H1 (cell line): ENCODE data around the gene MRI1. TPM values are rescaled to one million over a fixed set of nuclear protein-coding genes. Genes with fewer than 3 reads are reported as not detected.

Source experiments
- ATF2 ChIP-seq: IDR thresholded peaks from 2 replicates; pipeline ENCODE4 v1.6.1; 2012; ENCODE audit warnings: low read length, inconsistent platforms
- ATF3 ChIP-seq: IDR thresholded peaks from 2 replicates; pipeline ENCODE4 v1.6.1; 2011; ENCODE audit warnings: low read depth, mild to moderate bottlenecking, low read length; ENCODE audit not compliant: insufficient read depth
- BRCA1 ChIP-seq: IDR thresholded peaks from 2 replicates; pipeline ENCODE4 v1.6.1; 2012; ENCODE audit warnings: low read depth, low read length, improper control_type of control experiment
- CBX8 ChIP-seq: fragments of 300-800, 300-1000 bp; sonication (generic); IDR thresholded peaks from 2 replicates; pipeline ENCODE4 v1.7.1; 2016; ENCODE audit warnings: low read depth, low read length, borderline replicate concordance
- CEBPB ChIP-seq: IDR thresholded peaks from 2 replicates; pipeline ENCODE4 v1.6.1; 2012; ENCODE audit warnings: low read depth, low read length
- CREB1 ChIP-seq: IDR thresholded peaks from 2 replicates; pipeline ENCODE4 v1.6.1; 2012; ENCODE audit warnings: inconsistent platforms
- EGR1 ChIP-seq: IDR thresholded peaks from 2 replicates; pipeline ENCODE4 v1.6.1; 2011; ENCODE audit warnings: low read depth, low read length, borderline replicate concordance
- EP300 ChIP-seq, 2 experiments: IDR thresholded peaks; 1 replicate in 1 of 2; 2 replicates in 1 of 2; pipeline ENCODE4 v1.6.1; 2011 to 2012; ENCODE audit warnings: low read depth in 2 of 2, low read length in 2 of 2, mild to moderate bottlenecking in 2 of 2, borderline replicate concordance in 1 of 2, inconsistent platforms in 1 of 2, moderate library complexity in 1 of 2
- EZH2 ChIP-seq: fragments of 200-600 bp; sonication (generic); IDR thresholded peaks from 2 replicates; pipeline ENCODE4 v1.7.1; 2012; ENCODE audit warnings: low read depth, mild to moderate bottlenecking, moderate library complexity, low read length, inconsistent platforms; ENCODE audit not compliant: severe bottlenecking
- HDAC2 ChIP-seq, 2 experiments: fragments of 300-600 bp in 1 of 2; sonication (generic) in 1 of 2; IDR thresholded peaks; 2 replicates each; pipeline ENCODE4 v1.6.1; 2011 to 2012; ENCODE audit warnings: low read depth in 2 of 2, low read length in 2 of 2, mild to moderate bottlenecking in 2 of 2, moderate library complexity in 2 of 2, borderline replicate concordance in 1 of 2, inconsistent platforms in 1 of 2
- NRF1 ChIP-seq: IDR thresholded peaks from 2 replicates; pipeline ENCODE4 v1.6.1; 2011; ENCODE audit warnings: mild to moderate bottlenecking, low read depth, low read length, improper control_type of control experiment
- RAD21 ChIP-seq, 2 experiments: IDR thresholded peaks in 1 of 2; conservative IDR thresholded peaks in 1 of 2; 2 replicates each; pipeline ENCODE4 v1.6.1; 2011; ENCODE audit warnings: low read depth in 2 of 2, low read length in 2 of 2, improper control_type of control experiment in 1 of 2, inconsistent platforms in 1 of 2, mild to moderate bottlenecking in 1 of 2, moderate library complexity in 1 of 2
- RFX5 ChIP-seq: IDR thresholded peaks from 2 replicates; pipeline ENCODE4 v1.6.1; 2011; ENCODE audit warnings: low read depth, low read length, improper control_type of control experiment, borderline replicate concordance
- RNF2 ChIP-seq: fragments of 200-900, 300-1000 bp; sonication (generic); IDR thresholded peaks from 2 replicates; pipeline ENCODE4 v1.7.1; 2016; ENCODE audit warnings: borderline replicate concordance, low read depth, mild to moderate bottlenecking, antibody characterized with exemption, low read length; ENCODE audit not compliant: poor library complexity, severe bottlenecking; ENCODE audit errors: missing control alignments
- SRF ChIP-seq: IDR thresholded peaks from 2 replicates; pipeline ENCODE4 v1.6.1; 2011; ENCODE audit warnings: mild to moderate bottlenecking, low read depth, low read length, moderate library complexity
- SUZ12 ChIP-seq: fragments of 200-600 bp; sonication (generic); IDR thresholded peaks from 2 replicates; pipeline ENCODE4 v1.6.1; 2012; ENCODE audit warnings: mild to moderate bottlenecking, inconsistent platforms, low read length, moderate library complexity, mixed read lengths
- TEAD4 ChIP-seq: IDR thresholded peaks from 2 replicates; pipeline ENCODE4 v1.6.1; 2012; ENCODE audit warnings: low read depth, low read length, inconsistent platforms, mixed read lengths
- YY1 ChIP-seq: IDR thresholded peaks from 2 replicates; pipeline ENCODE4 v1.6.1; 2011; ENCODE audit warnings: low read depth, mild to moderate bottlenecking, low read length
- ZNF274 ChIP-seq: IDR thresholded peaks from 2 replicates; pipeline ENCODE4 v1.7.0; 2012; ENCODE audit warnings: low read length, borderline replicate concordance; ENCODE audit errors: extremely low read depth
- polyA plus RNA-seq, 7 experiments: library from polyadenylated mRNA; depleted of rRNA in 3 of 7; stranded (reverse) in 5 of 7; unstranded in 2 of 7; fragments of >200 nt in 5 of 7; fragments of 200-250 nt in 2 of 7; gene quantifications; 1 replicate in 5 of 7; 2 replicates in 1 of 7; 4 replicates in 1 of 7; pipeline versions ENCODE4 v1.2.1 to v1.2.3, GENCODE V29; 2011 to 2013; ENCODE audit warnings: missing spikeins in 2 of 7, mixed read lengths in 2 of 7
- total RNA-seq: library from RNA; stranded (reverse); fragmentation: NEBNext Ultra II Directional; extraction: Animal tissue kit (Norgen Biotek cat#: 25700); gene quantifications from 2 replicates; pipeline ENCODE4 v1.2.1, GENCODE V29; 2021

The MRI1 gene
- total and polyA plus RNA-seq, 2 of the 8 experiments (the other 6 are each of a cell fraction or from before 2014, with no cell fraction given), result 24.5 to 29.5 TPM

GRCh38 chr19:13774217-13775191 lies 10.2 kb downstream of the MRI1 start, which contains the start of gene C19orf53 (continued):
- TF ChIP-seq TEAD4 (peak; percentile 19; the same call in 1 of the 2 replicates), ATF2 (no peak), RAD21 (IDR thresholded peaks at IDR 0.05 in 1 of 2, conservative IDR thresholded peaks at IDR 0.05 in 1 of 2; ENCODE audit: low read depth in 2 of 2, low read length in 2 of 2) (no peak), NRF1 (no peak), SUZ12 (no peak), YY1 (peak; percentile 90), ZNF274 (no peak), EZH2 (no peak), RFX5 (no peak), HDAC2 (IDR thresholded peaks at IDR 0.05; ENCODE audit: borderline replicate concordance in 1 of 2, low read depth in 2 of 2, low read length in 2 of 2) (0 out of 4 replicates have a peak, but pooled peaks of 1 of the 2 experiments have one; percentile 35), RNF2 (no peak), CREB1 (peak; percentile 83), ATF3 (0 out of 2 replicates have a peak, but pooled peaks have one; percentile 27), SRF (no peak), CEBPB (no peak), EGR1 (peak; percentile 91), CBX8 (no peak), EP300 (IDR thresholded peaks at IDR 0.05; ENCODE audit: borderline replicate concordance in 1 of 2, low read depth in 2 of 2, low read length in 2 of 2) (peak in 1 of 2 experiments; percentile 28; a peak in 1 of 3 replicates), BRCA1 (peak; percentile 51; the same call in 1 of the 2 replicates)
